HEK293 (cell line): Measurements from ENCODE around the gene TMEM128.

Experiments
- CTCF ChIP-seq: fragments of 450-650 bp; formaldehyde crosslinking; IDR thresholded peaks from 2 replicates; pipeline ENCODE4 v1.5.1; 2016; ENCODE audit warnings: missing biosample characterization, missing genetic modification characterization
- PRDM10 ChIP-seq: fragments of 450-650 bp; formaldehyde crosslinking; IDR thresholded peaks from 2 replicates; pipeline ENCODE4 v1.5.1; 2016; ENCODE audit warnings: missing biosample characterization, missing genetic modification characterization
- RBAK ChIP-seq: fragments of 450-650 bp; formaldehyde crosslinking; IDR thresholded peaks from 2 replicates; pipeline ENCODE4 v1.5.1; 2016; ENCODE audit warnings: missing biosample characterization, missing genetic modification characterization
- SETDB1 ChIP-seq: IDR thresholded peaks from one replicate; pipeline ENCODE4 v1.6.1; 2017; ENCODE audit warnings: mild to moderate bottlenecking, low read length, moderate library complexity, mixed read lengths; ENCODE audit not compliant: insufficient read length
- ZNF239 ChIP-seq: fragments of 450-650 bp; formaldehyde crosslinking; IDR thresholded peaks from 2 replicates; pipeline ENCODE4 v1.5.1; 2016; ENCODE audit warnings: missing biosample characterization, missing genetic modification characterization
- ZNF274 ChIP-seq, 2 experiments: fragments of 200-500 bp in 1 of 2; fragments of 450-650 bp in 1 of 2; sonication (Bioruptor generic) in 1 of 2; formaldehyde crosslinking in 1 of 2; IDR thresholded peaks; 2 replicates each; pipeline versions ENCODE4 v1.5.1 to v1.6.1; 2014 to 2016; ENCODE audit warnings: borderline replicate concordance in 1 of 2, inconsistent platforms in 1 of 2, low read length in 1 of 2, missing biosample characterization in 1 of 2, missing genetic modification characterization in 1 of 2
- ZNF561 ChIP-seq: fragments of 450-650 bp; IDR thresholded peaks from 2 replicates; pipeline ENCODE4 v1.5.1; 2018; ENCODE audit warnings: missing biosample characterization, missing genetic modification characterization, borderline replicate concordance
- ZNF639 ChIP-seq: fragments of 450-650 bp; formaldehyde crosslinking; IDR thresholded peaks from 2 replicates; pipeline ENCODE4 v1.5.1; 2016; ENCODE audit warnings: missing biosample characterization, missing genetic modification characterization
- ZSCAN5A ChIP-seq: fragments of 450-650 bp; formaldehyde crosslinking; IDR thresholded peaks from 2 replicates; pipeline ENCODE4 v1.5.1; 2016; ENCODE audit warnings: missing biosample characterization, missing genetic modification characterization

- TF ChIP-seq CTCF (tag by site-specific recombination) (no peak), SETDB1 (no peak), RBAK (tag by site-specific recombination) (no peak), ZSCAN5A (no peak), PRDM10 (tag by site-specific recombination) (no peak), ZNF561 (tag by site-specific recombination) (no peak), ZNF239 (tag by site-specific recombination) (no peak), ZNF274 (IDR thresholded peaks at IDR 0.05; ENCODE audit: low read length) (no peak), ZNF274 (tag by site-specific recombination; IDR thresholded peaks at IDR 0.05; ENCODE audit: borderline replicate concordance) (no peak), ZNF639 (tag by site-specific recombination) (no peak)
Observed at GRCh38 chr4:4277531-4277930, 29.5 kb upstream of the TMEM128 start.
